HG03196 (cell line): ENCODE data around the gene PLCH1.

Experiments used
- ATAC-seq: cut with Tn5 transposase; IDR thresholded peaks from one replicate; pipeline ENCODE4 v1.9.1; 2021; ENCODE audit not compliant: unreplicated experiment

The PLCH1 gene

GRCh38 chr3:155690921-155691320 is 54.0 kb downstream of the PLCH1 start:
- ATAC-seq: no peak

DNA sequence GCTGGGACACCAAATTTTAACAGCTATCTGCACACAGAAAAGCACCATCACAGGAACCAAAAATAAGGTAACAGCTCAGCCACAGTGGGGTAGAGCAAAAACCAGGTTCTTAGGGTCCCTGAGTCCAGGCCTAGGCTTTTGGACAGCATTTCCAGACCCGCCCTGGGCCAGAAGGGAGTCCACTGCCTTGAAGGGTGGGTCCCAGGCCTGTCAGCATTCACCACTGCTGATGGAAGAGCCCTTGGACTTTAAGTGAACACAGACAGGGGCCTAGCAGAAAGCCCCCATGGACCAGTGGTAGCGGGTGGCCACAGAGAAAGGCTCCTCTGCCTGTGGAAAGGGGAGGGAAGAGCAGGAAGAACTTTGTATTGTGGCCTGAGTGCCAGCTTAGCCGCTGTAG is 56.4 kb downstream of the PLCH1 start:
- no peak for ATAC-seq

GRCh38 chr3:155683344-155683720 is 61.5 kb downstream of the PLCH1 start:
- no peak for ATAC-seq

DNA sequence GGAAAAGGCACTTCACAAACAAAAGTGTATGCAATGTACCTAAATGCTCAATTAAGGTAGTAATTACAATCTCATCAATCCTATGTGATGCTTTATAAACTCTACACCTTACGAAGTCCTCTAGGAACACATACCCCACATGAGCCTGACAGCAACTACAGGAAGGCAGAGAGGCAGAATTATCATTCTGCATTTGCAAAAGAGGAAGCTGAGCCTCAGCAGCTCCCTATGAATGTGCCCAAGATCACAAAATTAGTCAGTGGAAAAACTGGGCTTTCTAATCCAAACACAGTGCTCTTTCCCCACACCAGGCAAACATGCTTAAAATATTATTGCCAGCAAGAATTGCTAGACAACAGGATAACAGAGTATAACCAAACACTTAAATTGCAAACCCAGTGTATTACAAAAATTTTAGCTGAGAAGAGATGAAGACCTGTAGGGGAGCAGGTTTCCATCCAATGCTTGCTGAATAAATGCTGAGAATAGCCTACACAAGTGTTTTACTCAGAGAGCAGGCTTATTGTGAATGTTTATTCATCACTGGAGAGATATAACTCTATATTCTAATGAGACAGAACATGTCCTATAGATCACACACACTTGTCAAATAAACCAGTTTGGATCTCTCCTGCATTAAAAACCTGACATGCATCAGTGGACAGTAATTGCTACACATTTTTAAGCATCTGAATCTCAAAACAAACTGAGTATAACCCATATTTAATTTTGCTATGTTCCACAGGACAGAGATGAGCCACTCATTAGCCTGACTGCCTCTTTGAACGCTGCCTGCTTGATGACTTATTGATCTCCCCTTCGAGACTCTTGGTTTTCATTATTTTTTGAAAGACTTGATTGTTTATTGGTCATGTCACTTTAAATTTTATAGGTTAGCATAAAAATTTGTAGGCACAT is 62.2 kb downstream of the PLCH1 start:
- no peak for ATAC-seq

- ATAC-seq: no peak
These were observed 68.5 kb downstream of the PLCH1 start for GRCh38 chr3:155676252-155676981.

DNA sequence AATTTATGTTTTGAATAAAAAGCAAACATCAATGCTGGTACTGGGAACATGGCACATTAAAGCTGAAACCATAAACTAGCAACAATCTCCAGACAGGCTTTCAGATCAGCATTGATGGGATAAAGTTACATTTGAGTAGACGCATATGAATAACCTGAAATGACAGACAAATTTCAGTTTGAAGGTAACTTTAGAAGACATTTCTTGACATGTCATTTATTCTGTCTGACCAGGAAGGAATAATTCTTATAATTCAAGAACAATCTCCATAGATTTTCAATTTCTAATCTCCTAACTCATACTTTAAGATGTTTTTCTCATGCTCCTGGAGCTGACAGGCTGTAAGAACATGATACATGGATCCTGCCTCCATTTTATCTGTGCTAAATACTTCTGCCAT is 69.8 kb downstream of the PLCH1 start:
- ATAC-seq: no peak

DNA sequence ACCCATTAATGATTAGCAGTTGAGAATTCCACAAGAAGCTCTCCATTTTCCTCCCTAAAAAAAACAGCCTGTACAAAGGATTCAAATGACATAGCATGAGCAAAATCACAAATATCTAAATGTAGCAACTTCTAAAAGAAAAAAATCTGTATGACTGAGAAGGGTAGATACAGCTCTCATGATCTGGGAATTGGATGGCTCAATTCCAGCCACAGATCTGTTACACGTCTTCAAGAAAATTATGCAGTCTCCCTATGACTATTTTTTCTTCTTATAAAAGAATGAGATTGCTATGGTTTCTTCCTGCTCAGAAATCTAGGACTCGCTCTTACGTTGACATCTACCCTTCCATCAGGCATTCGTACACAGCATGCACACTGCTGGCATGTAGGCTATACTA is 71.5 kb downstream of the PLCH1 start:
- ATAC-seq: no peak

- no peak for ATAC-seq
These were observed 74.5 kb downstream of the PLCH1 start for GRCh38 chr3:155670335-155670734.

GRCh38 chr3:155667988-155668387 is 76.9 kb downstream of the PLCH1 start:
- no peak for ATAC-seq

- ATAC-seq: no peak
These were observed 79.8 kb downstream of the PLCH1 start for GRCh38 chr3:155664925-155665695.

GRCh38 chr3:155663467-155664212 is 81.2 kb downstream of the PLCH1 start:
- ATAC-seq: no peak

GRCh38 chr3:155661760-155662159 is 83.1 kb downstream of the PLCH1 start:
- ATAC-seq: no peak

DNA sequence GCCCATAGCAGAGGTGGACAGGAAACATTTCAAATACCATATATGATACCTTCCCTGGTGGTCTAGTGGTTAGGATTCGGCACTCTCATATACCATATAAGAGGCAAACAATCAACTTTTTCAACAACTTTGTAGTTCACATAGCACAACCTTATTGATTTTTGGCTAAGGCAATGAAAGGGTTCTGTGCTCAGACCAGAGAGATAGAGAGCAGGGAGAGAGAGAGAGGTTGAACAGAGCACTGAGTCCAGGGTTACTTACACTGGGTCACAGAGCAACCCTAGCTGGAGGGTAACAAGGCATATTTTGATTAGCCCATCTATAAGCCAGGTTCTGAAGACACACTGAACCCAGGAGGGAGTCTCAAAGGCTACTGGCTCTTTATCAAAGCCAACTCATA is 83.8 kb downstream of the PLCH1 start:
- ATAC-seq: no peak

- no peak for ATAC-seq
These were observed 86.1 kb downstream of the PLCH1 start for GRCh38 chr3:155658671-155659261.

- no peak for ATAC-seq
These were observed 86.9 kb downstream of the PLCH1 start for GRCh38 chr3:155658006-155658405.

GRCh38 chr3:155657161-155657560 is 87.7 kb downstream of the PLCH1 start:
- no peak for ATAC-seq

DNA sequence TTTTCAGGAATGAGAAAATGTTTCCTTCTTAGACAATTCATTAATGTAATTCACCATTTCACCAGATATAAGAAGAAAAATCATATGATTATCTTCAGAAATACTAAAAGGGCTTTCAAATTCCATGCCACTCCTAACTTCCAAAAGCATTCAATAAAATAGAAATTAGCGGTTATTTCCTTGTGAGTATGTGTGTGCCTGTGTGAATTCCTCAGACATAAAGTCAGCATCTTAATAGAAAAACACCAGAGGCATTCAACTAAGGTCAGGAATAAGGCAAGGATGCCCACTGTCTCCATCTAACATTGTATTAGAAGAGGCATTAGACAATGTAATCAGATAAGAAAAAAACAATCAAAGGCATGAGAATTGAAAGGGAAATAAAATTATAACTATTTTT is 88.4 kb downstream of the PLCH1 start:
- ATAC-seq: no peak

GRCh38 chr3:155651489-155652218 is 93.2 kb downstream of the PLCH1 start:
- no peak for ATAC-seq

DNA sequence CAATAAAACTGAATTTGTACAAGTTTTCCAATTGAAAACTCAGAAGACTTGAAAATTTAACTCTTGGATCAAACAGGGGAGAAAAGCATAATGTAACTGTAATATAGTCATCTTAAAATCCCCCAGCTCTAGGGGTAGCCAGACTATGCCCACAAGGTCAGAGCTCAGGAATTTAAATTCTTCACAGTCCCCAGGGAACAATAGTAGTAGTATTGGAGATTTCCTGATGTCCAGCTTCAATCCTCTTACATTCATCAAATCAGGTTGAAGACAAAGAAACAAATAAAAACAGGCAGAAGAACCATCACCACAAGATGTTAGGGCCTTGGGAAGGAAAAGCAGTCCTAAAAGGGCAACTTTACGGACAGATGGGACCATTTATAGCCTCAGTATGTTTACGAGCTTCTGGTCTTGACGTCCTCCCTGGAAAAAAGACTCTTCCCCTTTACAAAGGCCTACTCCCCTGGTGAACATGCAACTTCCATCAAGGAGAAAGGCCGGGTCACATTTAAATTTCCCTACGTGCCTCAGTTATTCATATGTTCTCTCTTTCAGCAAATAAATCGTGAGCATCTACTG is 96.8 kb downstream of the PLCH1 start:
- no peak for ATAC-seq
